GM18870 (cell line): ENCODE measurements around the gene GDF2.

ENCODE experiments used
- ATAC-seq: cut with Tn5 transposase; IDR thresholded peaks from one replicate; pipeline ENCODE4 v1.9.1; 2021; ENCODE audit warnings: moderate library complexity; ENCODE audit not compliant: unreplicated experiment

GDF2 gene

DNA sequence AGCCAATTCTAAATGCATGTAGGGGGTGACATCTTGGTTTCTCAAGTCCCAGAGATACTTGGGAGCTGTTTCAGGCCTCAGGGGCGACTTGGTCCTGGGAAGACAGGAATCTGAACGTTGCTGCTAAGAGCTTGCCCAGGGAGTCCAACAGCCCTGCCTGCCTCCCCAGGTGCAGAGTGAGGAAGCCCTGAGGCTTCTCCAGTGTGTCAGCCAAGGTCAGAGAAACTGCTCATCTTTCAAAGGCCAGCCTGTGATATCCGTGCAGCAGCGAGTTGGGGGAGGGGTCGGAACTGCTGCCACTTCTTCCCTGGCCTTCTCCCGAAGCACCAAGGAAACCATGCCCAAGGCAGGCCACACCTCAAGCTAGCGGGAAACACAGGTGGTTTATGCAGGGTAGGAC, 9.7 kb downstream of the GDF2 start:
- no peak for ATAC-seq

- no peak for ATAC-seq
These were observed 10.1 kb downstream of the GDF2 start for GRCh38 chr10:47332371-47332770.

DNA sequence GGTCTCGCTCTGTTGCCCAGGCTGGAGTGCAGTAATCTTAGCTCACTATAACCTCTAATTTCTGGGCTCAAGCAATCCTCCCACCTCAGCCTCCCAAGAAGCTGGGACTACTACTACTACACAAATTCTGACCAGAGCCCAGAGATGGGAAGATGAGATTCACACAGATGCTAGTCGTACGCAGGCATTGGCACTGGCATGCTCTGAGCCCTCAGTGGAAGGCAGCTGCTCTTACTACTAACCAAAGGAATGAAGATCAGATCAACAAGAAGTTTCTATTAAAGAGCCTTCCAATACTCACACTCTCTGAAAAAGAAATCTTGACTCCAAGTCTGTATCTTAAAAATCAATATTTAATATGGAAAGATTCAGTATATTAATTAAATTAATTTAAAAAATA, 10.7 kb downstream of the GDF2 start:
- no peak for ATAC-seq

DNA sequence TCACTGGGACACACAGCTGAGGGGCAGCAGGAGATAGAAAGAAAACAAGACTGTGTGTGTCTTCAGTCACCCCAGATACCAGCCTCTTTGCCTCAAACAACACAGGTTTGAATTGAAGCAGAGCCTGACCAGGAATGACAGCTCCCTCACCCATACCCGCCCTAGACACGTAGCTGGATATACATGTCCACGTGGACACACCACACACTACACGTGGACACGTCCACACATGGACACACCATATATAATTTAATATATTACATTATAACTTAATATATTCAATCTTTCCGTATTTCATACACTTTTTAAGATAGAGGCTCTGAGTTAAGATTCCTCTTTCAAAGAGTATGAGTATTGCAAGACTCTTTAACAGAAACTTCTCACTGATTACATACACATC, 11.3 kb downstream of the GDF2 start:
- no peak for ATAC-seq

DNA sequence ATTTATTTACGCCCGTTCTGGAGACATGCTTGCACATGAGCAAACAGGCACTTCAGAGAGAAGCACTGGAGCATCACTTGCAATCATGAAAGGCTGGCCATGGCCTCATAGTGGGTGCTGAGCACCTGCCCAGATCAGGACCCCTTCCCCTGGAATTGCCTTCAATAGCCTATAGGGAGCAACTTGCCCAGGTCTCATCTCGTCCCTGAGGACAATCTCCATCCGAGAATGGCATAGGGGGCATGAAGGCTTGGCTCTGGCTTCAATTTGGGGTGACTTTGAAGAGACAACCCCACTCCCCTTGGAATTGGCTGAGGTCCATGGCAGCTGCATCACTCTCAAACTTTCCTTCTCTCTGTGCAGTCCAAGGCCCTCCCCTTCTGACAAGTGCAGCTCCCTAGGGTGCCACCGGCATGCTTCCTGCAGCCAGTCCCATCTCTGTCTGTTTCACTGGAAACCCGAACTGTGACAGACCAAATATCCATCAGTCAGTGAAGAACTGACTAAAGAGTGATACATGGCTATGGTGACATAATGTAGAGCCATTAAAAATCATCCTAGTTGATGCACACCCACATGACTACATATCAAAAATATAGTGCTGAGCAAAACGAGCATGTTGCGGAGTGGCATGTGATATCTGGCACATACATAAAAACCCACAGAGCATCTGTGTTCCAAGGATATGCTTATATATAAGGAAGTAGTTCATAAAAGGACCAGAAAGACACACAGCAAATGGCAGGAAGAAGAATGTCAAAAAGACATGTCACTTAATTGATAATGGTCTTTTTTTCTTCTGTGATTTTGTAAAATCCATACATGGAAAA, 12.4 kb downstream of the GDF2 start:
- ATAC-seq = no peak

GRCh38 chr10:47335906-47336305, 13.7 kb downstream of the GDF2 start:
- ATAC-seq = no peak

DNA sequence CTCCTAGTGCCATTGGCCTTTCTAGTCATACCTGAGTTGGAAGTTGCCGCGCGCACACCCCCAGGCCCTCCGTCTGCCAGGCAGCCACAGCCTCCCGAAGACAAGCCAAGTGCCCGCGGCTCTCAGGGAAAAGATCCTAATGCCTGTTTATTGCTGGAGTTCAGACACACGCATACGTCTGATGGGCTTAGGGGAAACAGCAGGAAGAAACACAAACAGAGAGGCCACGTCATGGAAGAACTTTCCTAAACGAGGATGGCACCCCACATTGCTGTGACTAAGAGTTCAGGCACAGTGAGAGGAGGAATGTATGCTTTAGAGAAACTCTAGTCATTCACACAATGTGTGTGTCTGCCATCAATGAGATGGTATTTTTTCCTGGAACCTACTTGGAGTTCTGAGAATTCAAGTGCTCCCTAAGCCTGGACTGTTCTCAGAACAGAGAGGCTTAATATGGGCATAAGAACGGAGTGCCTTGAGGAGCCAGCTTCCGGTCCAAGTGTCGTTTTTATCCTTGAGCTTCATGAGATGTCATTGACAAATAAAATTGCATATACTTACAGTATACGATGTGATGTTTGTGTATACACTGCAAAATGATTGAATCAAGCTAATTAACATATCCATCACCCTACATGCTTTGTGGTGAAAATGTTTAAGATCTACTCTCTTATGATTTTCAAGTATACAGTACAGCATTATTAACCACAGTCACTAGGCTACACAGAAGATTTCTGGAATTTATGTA, 14.3 kb downstream of the GDF2 start:
- ATAC-seq = no peak

GRCh38 chr10:47337310-47337709, 15.1 kb downstream of the GDF2 start:
- ATAC-seq = no peak

- no peak for ATAC-seq
These were observed 17.0 kb downstream of the GDF2 start for GRCh38 chr10:47339186-47339735.

DNA sequence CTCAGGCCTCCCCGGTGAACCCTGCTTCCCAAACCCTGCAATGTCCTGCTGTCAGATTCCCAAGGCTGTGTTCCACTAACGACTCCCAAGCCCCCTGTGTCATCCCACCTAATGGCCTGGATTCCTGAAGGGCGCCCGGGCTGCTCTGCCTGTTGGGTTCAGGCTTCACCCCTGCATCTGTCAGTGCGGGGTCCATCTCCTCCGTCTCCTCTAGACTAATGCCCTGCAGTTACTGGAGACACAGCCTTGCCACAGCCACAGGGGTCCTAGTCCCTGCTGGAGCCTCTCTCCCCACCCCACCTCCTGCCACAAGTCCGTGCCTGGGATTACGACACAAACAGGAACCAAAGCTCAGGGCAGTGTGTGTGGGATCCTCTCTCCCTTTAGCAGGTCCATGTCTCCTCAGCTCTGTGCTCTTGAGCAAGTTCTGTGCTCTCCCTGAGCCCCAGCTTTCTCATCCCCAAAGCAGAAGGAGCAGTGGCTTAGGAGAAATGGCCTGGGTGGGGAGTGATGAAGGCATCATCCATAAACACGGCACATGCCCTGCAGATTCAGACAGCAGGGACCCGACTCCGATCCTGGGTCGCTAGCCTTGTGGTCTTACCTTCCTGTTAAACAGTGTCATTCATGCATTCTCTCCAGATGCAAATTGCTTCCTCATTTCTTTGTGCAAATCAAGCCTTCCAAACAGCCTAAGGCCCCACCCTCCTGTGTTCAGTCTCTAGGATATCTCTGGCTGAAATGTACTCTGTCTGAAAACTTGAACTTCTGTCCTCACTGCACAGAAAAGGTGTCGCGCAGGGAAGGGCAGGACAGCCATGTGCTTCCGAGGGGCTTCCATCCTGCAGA, 17.7 kb downstream of the GDF2 start:
- no peak for ATAC-seq

- no peak for ATAC-seq
These were observed 18.4 kb downstream of the GDF2 start for GRCh38 chr10:47340608-47341170.

DNA sequence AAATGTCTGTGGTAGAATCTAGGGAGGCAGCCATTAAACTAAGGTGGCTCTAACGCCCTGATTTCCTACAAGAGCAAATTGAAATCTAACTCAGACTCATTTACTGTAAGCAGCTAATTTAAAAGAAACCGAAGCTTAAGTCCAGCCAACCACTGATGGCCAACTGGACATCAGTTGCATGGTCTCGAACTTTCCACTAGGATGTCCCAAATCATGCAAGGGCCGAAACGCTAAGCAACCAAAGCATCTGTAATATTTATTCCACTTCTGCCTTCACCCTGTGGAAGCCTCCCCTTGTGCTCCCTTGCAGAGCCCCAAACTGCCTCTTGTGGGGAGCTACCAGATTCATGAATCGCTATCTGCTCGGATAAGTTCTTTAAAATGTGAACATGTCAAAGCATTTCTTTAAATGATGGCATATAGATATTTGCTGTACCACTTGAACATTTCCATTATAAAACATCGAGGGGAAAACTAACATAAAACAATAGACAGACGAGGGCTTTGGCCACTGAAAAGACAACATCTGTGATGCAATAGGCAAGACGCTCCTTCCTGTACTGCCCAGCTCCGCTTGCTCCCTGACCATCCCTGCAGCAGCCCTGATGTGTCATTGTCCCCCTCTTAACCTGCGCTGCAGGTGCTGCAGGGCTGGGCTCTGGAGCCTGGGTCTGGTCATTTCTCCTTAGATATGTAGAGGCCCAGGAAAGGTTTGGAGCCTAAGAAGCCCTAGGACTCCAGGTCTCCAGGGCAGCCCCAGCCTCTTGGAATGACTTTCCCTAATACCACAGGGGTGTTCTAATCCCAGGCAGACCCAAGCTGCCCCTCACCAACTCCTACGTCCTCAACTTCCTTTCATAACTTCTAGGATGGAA, 23.0 kb downstream of the GDF2 start:
- no peak for ATAC-seq

- ATAC-seq = no peak
These were observed 24.5 kb downstream of the GDF2 start for GRCh38 chr10:47346581-47347302.

DNA sequence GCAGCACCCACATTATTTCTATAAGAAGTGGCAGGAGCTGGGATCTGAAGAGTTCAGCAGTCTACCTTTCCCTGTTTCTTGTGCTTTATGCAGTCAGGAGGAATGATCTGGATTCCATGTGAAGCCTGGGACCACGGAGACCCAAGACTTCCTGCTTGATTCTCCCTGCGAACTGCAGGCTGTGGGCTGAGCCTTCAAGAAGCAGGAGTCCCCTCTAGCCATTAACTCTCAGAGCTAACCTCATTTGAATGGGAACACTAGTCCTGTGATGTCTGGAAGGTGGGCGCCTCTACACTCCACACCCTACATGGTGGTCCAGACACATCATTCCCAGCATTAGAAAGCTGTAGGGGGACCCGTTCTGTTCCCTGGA, 25.0 kb downstream of the GDF2 start:
- ATAC-seq = no peak

GRCh38 chr10:47348138-47348651, 25.9 kb downstream of the GDF2 start, which contains the start of gene RBP3:
RBP3 (plus strand) TSS chr10:47348363; CDS start chr10:47348485, 122 bp downstream.
- no peak for ATAC-seq

- ATAC-seq = no peak
These were observed 26.6 kb downstream of the GDF2 start for GRCh38 chr10:47348661-47349470.

GRCh38 chr10:47349516-47349915, 27.3 kb downstream of the GDF2 start:
- ATAC-seq = no peak

GRCh38 chr10:47349941-47350371, 27.7 kb downstream of the GDF2 start:
- ATAC-seq = no peak
